ENCODE results near the gene VIPR2. TPM values are rescaled to one million over a fixed set of nuclear protein-coding genes. Genes with fewer than 3 reads are reported as not detected.
A peak's percentile ranks its signal among the peaks of the same experiment; 100 is the strongest.

VIPR2 gene
- total and polyA plus RNA-seq, 8 donors = 3.7 to 13.7 (median 10.6) TPM

DNA sequence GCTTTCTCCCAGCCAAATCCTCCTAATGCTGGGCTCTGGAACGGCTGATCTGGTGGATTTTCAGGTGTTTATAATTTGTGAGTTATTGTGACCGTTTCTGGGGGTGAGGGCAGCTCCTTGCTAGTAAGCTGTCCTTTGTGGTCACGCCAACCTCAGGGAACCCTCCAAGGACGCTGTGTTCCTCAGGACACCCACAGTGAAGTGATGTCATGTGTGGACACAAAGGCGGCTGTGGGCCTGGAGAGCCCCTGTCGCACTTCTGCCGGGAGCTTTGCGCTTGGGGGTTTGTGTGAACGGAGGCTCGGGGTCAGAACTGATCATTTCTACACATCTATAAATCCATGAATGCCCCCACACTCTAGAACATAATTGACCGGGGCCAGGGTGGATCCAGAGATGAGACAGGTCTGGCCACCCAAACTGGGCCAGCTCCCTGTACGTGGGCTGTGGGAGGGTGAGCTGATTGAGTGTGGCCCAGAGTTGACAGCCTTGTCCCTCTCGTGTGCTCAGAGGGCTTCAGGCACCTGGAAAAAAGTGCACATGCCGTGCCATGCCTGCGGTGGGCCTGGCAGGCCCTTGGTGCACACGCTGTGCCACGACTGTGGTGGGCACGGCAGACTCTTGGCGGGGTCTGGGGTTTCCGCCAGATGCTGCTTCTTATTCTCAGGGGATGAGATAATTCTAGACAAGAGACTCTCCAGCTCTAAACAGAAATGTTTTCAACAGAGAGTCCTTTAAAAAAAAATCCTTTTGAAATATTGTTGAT lies 130.2 kb downstream of the VIPR2 start:
- TF ChIP-seq, protein P1, sequence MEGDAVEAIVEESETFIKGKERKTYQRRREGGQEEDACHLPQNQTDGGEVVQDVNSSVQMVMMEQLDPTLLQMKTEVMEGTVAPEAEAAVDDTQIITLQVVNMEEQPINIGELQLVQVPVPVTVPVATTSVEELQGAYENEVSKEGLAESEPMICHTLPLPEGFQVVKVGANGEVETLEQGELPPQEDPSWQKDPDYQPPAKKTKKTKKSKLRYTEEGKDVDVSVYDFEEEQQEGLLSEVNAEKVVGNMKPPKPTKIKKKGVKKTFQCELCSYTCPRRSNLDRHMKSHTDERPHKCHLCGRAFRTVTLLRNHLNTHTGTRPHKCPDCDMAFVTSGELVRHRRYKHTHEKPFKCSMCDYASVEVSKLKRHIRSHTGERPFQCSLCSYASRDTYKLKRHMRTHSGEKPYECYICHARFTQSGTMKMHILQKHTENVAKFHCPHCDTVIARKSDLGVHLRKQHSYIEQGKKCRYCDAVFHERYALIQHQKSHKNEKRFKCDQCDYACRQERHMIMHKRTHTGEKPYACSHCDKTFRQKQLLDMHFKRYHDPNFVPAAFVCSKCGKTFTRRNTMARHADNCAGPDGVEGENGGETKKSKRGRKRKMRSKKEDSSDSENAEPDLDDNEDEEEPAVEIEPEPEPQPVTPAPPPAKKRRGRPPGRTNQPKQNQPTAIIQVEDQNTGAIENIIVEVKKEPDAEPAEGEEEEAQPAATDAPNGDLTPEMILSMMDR (IDR thresholded peaks at IDR 0.05) = no peak
- no peak overlapping the region for H3K27ac ChIP-seq
- WGBS, 2 donors = 90 to 95% methylated on average over 20 of the region's 20 CpGs
- H3K9me3 ChIP-seq = no peaks in the 10 kb centered on the region
- ATAC-seq (no peak), DNase-seq (peak in 2 of 6 donors; percentile 17 to 29), FAIRE-seq (no peak)
- no peaks in the 10 kb centered on the region for H3K27me3 ChIP-seq
- no peaks in the 10 kb centered on the region for H3K36me3 ChIP-seq
- H3K4me3 ChIP-seq = no peak overlapping the region
- intact Hi-C loops (cut with DNase I) = no loop called here
- H3K4me1 ChIP-seq = peaks cover 0 to 5% (median 5%) of the 10 kb centered on the region in 3 donors

DNA sequence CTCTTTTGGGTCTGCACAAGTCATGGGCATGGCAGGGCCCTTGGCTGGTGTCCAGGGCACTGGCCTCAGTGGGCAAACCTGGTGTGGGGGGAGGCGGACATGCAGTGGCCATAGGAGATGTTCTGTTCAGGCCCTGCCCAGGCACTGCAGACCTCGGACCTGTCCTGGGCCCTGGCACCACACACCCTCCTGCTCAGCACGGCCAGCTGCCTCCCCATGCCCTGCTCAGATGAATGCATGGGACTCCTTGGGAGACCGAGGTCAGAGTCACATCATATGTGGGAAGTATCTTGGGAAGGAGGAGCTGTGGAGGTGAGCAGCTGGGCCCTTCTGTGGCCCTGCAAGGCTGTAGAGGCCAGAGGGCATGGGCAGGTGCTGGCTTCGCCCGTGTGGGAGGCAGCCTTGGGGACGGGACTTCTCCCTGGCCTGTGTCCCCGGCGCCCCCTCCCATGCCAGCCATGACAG lies 130.8 kb downstream of the VIPR2 start:
- no peak overlapping the region for H3K27ac ChIP-seq

DNA sequence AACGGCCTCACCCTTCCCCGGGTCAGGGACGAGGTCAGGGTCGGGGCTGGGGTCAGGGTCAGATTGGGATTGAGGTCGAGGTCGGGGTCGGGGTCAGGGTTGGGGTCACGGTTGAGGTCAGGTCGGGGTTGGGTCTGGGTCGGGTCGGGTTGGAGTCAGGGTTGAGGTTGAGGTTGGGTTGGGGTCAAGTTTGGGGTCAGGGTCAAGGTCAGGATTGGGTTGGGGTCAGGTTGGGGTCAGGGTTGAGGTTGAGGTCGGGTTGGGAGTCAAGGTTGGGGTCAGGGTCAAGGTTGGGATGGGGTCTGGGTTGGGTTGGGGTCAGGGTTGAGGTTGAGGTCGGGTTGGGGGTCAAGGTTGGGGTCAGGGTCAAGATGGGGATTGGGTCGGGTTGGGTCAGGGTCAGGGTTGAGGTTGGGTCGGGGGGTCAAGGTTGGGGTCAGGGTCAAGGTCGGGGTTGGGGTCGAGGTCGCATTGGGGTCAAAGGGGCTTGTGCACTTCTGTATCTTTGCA lies 131.4 kb downstream of the VIPR2 start:
- H3K4me3 ChIP-seq = no peak overlapping the region
- FAIRE-seq = no peak
- 77 to 83% methylated on average over 18 of the region's 18 CpGs for WGBS, 2 donors
- no peaks in the 10 kb centered on the region for H3K9me3 ChIP-seq
- H3K27me3 ChIP-seq = no peaks in the 10 kb centered on the region
- TF ChIP-seq, protein P1 (IDR thresholded peaks at IDR 0.05) = no peak
- ATAC-seq = peak; percentile 28 to 49 (median 38)
- no peak overlapping the region for H3K27ac ChIP-seq
- DNase-seq = peak in 4 of 6 donors; percentile 30 to 79 (median 54)
- H3K36me3 ChIP-seq = no peaks in the 10 kb centered on the region
- peaks cover 0 to 5% (median 5%) of the 10 kb centered on the region in 3 donors for H3K4me1 ChIP-seq
- intact Hi-C loops (cut with DNase I) = no loop called here

More for the DNA sequence above, 130.8 kb downstream of the VIPR2 start:
- TF ChIP-seq, protein P1 (IDR thresholded peaks at IDR 0.05) = no peak
- peaks cover 0 to 5% (median 5%) of the 10 kb centered on the region in 3 donors for H3K4me1 ChIP-seq
- no peaks in the 10 kb centered on the region for H3K36me3 ChIP-seq
- 94 to 96% methylated on average over 8 to 9 of the region's 9 CpGs for WGBS, 2 donors
- DNase-seq (peak in 3 of 6 donors; percentile 53 to 80 (median 65)), FAIRE-seq (no peak), ATAC-seq (no peak)
- H3K27me3 ChIP-seq = no peaks in the 10 kb centered on the region
- no peak overlapping the region for H3K4me3 ChIP-seq
- intact Hi-C loops (cut with DNase I) = no loop called here
- no peaks in the 10 kb centered on the region for H3K9me3 ChIP-seq

DNA sequence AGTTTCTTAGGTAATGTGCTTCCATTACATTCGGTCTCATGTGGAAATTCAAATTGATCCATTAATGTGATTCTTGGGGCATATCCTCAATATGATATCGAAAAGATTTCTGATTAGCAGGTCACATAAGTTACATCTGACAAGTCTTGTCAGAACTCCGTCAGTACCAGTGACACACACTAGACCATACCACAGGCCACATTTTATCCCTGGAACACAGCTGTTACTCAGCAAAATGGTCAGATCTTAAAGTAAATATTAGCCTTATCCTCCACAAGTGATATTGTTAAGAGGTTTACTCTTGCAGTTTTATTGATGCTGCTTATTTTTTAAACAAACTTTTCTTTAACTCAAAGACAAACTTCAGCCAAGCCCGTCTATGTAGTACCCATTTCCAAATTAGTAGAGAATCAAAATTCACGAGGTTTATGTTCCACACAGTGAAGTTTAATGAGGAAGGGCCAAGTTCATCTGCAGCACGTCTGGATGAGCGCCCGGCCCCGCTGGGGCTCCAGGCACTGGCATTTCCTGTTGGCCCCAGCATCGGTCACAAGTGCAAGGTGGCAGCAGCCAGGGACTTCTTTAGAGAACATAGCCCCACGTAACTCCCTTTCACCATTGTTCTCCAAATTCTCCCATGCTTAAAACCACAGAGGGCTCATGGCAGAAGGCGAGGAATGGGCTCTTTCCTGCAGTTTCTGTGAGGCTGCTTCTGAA lies 132.2 kb downstream of the VIPR2 start:
- H3K27ac ChIP-seq = peak overlapping the region in 1 of 4 donors; percentile 5
- H3K9me3 ChIP-seq = no peaks in the 10 kb centered on the region
- DNase-seq (peak; percentile 53 to 82 (median 74)), FAIRE-seq (no peak), ATAC-seq (peak; percentile 78 to 90 (median 84))
- H3K27me3 ChIP-seq = no peaks in the 10 kb centered on the region
- WGBS, 2 donors = 20 to 22% methylated on average over 12 of the region's 12 CpGs
- H3K36me3 ChIP-seq = no peaks in the 10 kb centered on the region
- intact Hi-C loops (cut with DNase I) = no loop called here
- no peak overlapping the region for H3K4me3 ChIP-seq
- TF ChIP-seq, protein P1 (IDR thresholded peaks at IDR 0.05) = no peak
- peaks cover 0 to 5% (median 5%) of the 10 kb centered on the region in 3 donors for H3K4me1 ChIP-seq
